Fibroblast of lung (primary cell): ENCODE results near the gene KCNJ10. TPM values are rescaled to one million over a fixed set of nuclear protein-coding genes. Genes with fewer than 3 reads are reported as not detected.

Experiments used
- DNase-seq, 2 donors: peaks; one replicate each; pipeline versions ENCODE4 v3.0.0 to v3.0.0-alpha.2; 2010; ENCODE audit warnings: low read depth in 2 of 2
- H2AFZ ChIP-seq: 2 replicates; pipeline ENCODE4 v1.5.1; 2012; ENCODE audit warnings: low read length, control low read depth, inconsistent platforms
- H3K27ac ChIP-seq: 2 replicates; pipeline ENCODE4 v1.5.1; 2011; ENCODE audit warnings: low read length, control low read depth; ENCODE audit not compliant: insufficient read depth
- H3K27me3 ChIP-seq: 2 replicates; pipeline ENCODE4 v1.5.1; 2011; ENCODE audit warnings: mild to moderate bottlenecking, low read length; ENCODE audit not compliant: control insufficient read depth, insufficient read depth
- H3K36me3 ChIP-seq: 2 replicates; pipeline ENCODE4 v1.5.1; 2011; ENCODE audit warnings: low read length; ENCODE audit not compliant: control insufficient read depth, insufficient read depth
- H3K4me1 ChIP-seq: 2 replicates; pipeline ENCODE4 v1.5.1; 2011; ENCODE audit warnings: low read length; ENCODE audit not compliant: control insufficient read depth, insufficient read depth; ENCODE audit errors: extremely low read depth
- H3K4me2 ChIP-seq: 2 replicates; pipeline ENCODE4 v1.5.1; 2011; ENCODE audit warnings: low read length, control low read depth; ENCODE audit not compliant: insufficient read depth; ENCODE audit errors: extremely low read depth
- H3K4me3 ChIP-seq, 4 experiments: fragments of 200-600 bp in 1 of 4; sonication (generic) in 1 of 4; replicated peaks in 1 of 4; 2 replicates each; pipeline ENCODE4 v1.5.1; 2011 to 2016; ENCODE audit warnings: low read length in 4 of 4, low read depth in 3 of 4, mild to moderate bottlenecking in 3 of 4, control low read depth in 2 of 4, inconsistent platforms in 1 of 4, mixed read lengths in 1 of 4; ENCODE audit not compliant: insufficient read depth in 1 of 4; ENCODE audit errors: control extremely low read depth in 1 of 4
- H3K79me2 ChIP-seq: 2 replicates; pipeline ENCODE4 v1.5.1; 2012; ENCODE audit warnings: mild to moderate bottlenecking, low read length, inconsistent platforms; ENCODE audit not compliant: control insufficient read depth, insufficient read depth
- H3K9ac ChIP-seq: 2 replicates; pipeline ENCODE4 v1.5.1; 2011; ENCODE audit warnings: mild to moderate bottlenecking, low read length, control low read depth; ENCODE audit not compliant: insufficient read depth
- H3K9me3 ChIP-seq: 2 replicates; pipeline ENCODE4 v1.5.1; 2012; ENCODE audit warnings: low read depth, low read length; ENCODE audit not compliant: control insufficient read depth, insufficient read depth
- H4K20me1 ChIP-seq: 2 replicates; pipeline ENCODE4 v1.5.1; 2011; ENCODE audit warnings: low read length; ENCODE audit not compliant: control insufficient read depth, insufficient read depth; ENCODE audit errors: extremely low read depth
- CTCF ChIP-seq, 2 donors: IDR thresholded peaks in 1 of 2; conservative IDR thresholded peaks in 1 of 2; 1 replicate in 1 of 2; 2 replicates in 1 of 2; pipeline ENCODE4 v1.5.1; 2011 to 2012; ENCODE audit warnings: low read length in 2 of 2, control low read depth in 1 of 2, inconsistent platforms in 1 of 2, low read depth in 1 of 2, mild to moderate bottlenecking in 1 of 2
- EZH2 ChIP-seq: IDR thresholded peaks from 2 replicates; pipeline ENCODE4 v1.5.1; 2012; ENCODE audit warnings: low read length, control low read depth, mild to moderate bottlenecking; ENCODE audit errors: missing control alignments
- polyA plus RNA-seq, 2 donors: library from polyadenylated mRNA; depleted of rRNA in 1 of 2; stranded (reverse) in 1 of 2; unstranded in 1 of 2; fragments of >200 nt; gene quantifications; 2 replicates each; pipeline ENCODE4 v1.2.1, GENCODE V29; 2011 to 2012; ENCODE audit warnings: missing spikeins in 1 of 2
- total RNA-seq: library from RNA; depleted of rRNA; stranded (reverse); fragments of >200 nt; gene quantifications from 2 replicates; pipeline ENCODE4 v1.2.1, GENCODE V29; 2014

Gene KCNJ10
- total and polyA plus RNA-seq, 2 donors (not counting 1 experiment from before 2014, with no cell fraction given) = not detected

GRCh38 chr1:159951016-159951415 is 118.9 kb downstream of the KCNJ10 start:
- DNase-seq = no peak
- Histone ChIP-seq H3K4me2 (no peak overlapping the region), H4K20me1 (no peaks in the 10 kb centered on the region)

DNA sequence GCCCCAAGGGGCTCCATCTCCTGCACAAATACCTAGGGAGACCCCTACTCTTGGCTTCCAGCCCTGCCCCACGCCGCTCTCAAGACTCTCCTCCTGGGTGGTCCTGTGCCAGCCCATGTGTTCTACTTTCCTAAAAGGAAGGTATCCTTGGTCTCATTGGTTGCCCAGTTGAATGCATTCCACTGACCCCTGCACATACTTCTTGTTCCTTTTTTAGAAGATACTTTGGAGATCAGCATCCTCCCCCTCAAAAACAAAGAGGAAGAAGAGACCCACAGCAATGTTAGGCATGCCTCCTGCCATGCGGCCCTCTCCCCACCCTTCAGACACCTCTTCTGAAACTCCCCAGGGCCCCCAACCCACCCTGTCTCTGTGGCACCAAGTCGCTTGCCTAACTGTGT is 120.0 kb downstream of the KCNJ10 start:
- TF ChIP-seq CTCF (conservative IDR thresholded peaks at IDR 0.05 in 1 of 2, IDR thresholded peaks at IDR 0.05 in 1 of 2; ENCODE audit: low read depth in 1 of 2, low read length in 2 of 2) (no peak), EZH2 (no peak)
- no peak overlapping the region for H2AFZ ChIP-seq
- H4K20me1 ChIP-seq = no peaks in the 10 kb centered on the region
- no peak overlapping the region for H3K4me3 ChIP-seq
- no peaks in the 10 kb centered on the region for H3K4me1 ChIP-seq
- H3K36me3 ChIP-seq = no peaks in the 10 kb centered on the region
- H3K79me2 ChIP-seq = no peaks in the 10 kb centered on the region
- H3K27ac ChIP-seq = no peak overlapping the region
- H3K27me3 ChIP-seq = peaks cover 16% of the 10 kb centered on the region
- H3K9me3 ChIP-seq = no peaks in the 10 kb centered on the region
- DNase-seq = no peak
- no peak overlapping the region for H3K9ac ChIP-seq
- H3K4me2 ChIP-seq = no peak overlapping the region

More at GRCh38 chr1:159951016-159951415, 118.9 kb downstream of the KCNJ10 start:
- Histone ChIP-seq H3K27me3 (peaks cover 10% of the 10 kb centered on the region), H2AFZ (no peak overlapping the region), H3K36me3 (no peaks in the 10 kb centered on the region), H3K9me3 (no peaks in the 10 kb centered on the region), H3K79me2 (no peaks in the 10 kb centered on the region), H3K4me3 (no peak overlapping the region), H3K9ac (no peak overlapping the region), H3K4me1 (no peaks in the 10 kb centered on the region), H3K27ac (no peak overlapping the region)
- TF ChIP-seq CTCF (conservative IDR thresholded peaks at IDR 0.05 in 1 of 2, IDR thresholded peaks at IDR 0.05 in 1 of 2; ENCODE audit: low read depth in 1 of 2, low read length in 2 of 2) = no peak
- TF ChIP-seq EZH2 = no peak

GRCh38 chr1:159949123-159949522 is 120.8 kb downstream of the KCNJ10 start:
- Histone ChIP-seq H3K27me3 (peaks cover 23% of the 10 kb centered on the region), H3K4me2 (no peak overlapping the region), H3K79me2 (no peaks in the 10 kb centered on the region), H3K36me3 (no peaks in the 10 kb centered on the region), H3K9ac (no peak overlapping the region), H4K20me1 (no peaks in the 10 kb centered on the region), H3K27ac (no peak overlapping the region), H2AFZ (no peak overlapping the region), H3K9me3 (no peaks in the 10 kb centered on the region), H3K4me3 (no peak overlapping the region), H3K4me1 (no peaks in the 10 kb centered on the region)
- DNase-seq = no peak
- no peak for TF ChIP-seq CTCF (conservative IDR thresholded peaks at IDR 0.05 in 1 of 2, IDR thresholded peaks at IDR 0.05 in 1 of 2; ENCODE audit: low read depth in 1 of 2, low read length in 2 of 2)
- no peak for TF ChIP-seq EZH2

Other genes with a start within 250 kb of the KCNJ10 start
- gene SLAMF8, start 243.3 kb downstream of the KCNJ10 start, total RNA-seq = under 0.01 TPM in 1 of 2 replicates, not detected in the other
- gene SLAMF8, start 243.3 kb downstream of the KCNJ10 start, polyA plus RNA-seq = 0.02 TPM in 1 of 2 replicates, not detected in the other
- under 0.01 TPM in 2 replicates for gene VSIG8, start 207.5 kb downstream of the KCNJ10 start, total RNA-seq
- not detected in 2 replicates for gene VSIG8, start 207.5 kb downstream of the KCNJ10 start, polyA plus RNA-seq
- gene CFAP45, start 170.0 kb downstream of the KCNJ10 start, total RNA-seq = 0.51 and 1.5 TPM in 2 replicates
- gene CFAP45, start 170.0 kb downstream of the KCNJ10 start, polyA plus RNA-seq = 1.1 and 1.2 TPM in 2 replicates
- 220 and 300 TPM in 2 replicates for gene TAGLN2, start 144.7 kb downstream of the KCNJ10 start, total RNA-seq
- 718 and 768 TPM in 2 replicates for gene TAGLN2, start 144.7 kb downstream of the KCNJ10 start, polyA plus RNA-seq
- under 0.01 TPM in 2 replicates for gene IGSF9, start 124.5 kb downstream of the KCNJ10 start, total RNA-seq
- gene IGSF9, start 124.5 kb downstream of the KCNJ10 start, polyA plus RNA-seq = not detected in 2 replicates
- not detected in 2 replicates for gene SLAMF9, start 115.9 kb downstream of the KCNJ10 start, total RNA-seq
- gene SLAMF9, start 115.9 kb downstream of the KCNJ10 start, polyA plus RNA-seq = not detected in 2 replicates
- 4.1 and 4.5 TPM in 2 replicates for gene PIGM, start 38.2 kb downstream of the KCNJ10 start, total RNA-seq
- gene PIGM, start 38.2 kb downstream of the KCNJ10 start, polyA plus RNA-seq = 6.4 and 6.7 TPM in 2 replicates
- under 0.01 TPM in 2 replicates for gene KCNJ9, start 11.4 kb upstream of the KCNJ10 start, total RNA-seq
- not detected in 2 replicates for gene KCNJ9, start 11.4 kb upstream of the KCNJ10 start, polyA plus RNA-seq
- 24.4 and 27.7 TPM in 2 replicates for gene IGSF8, start 28.5 kb upstream of the KCNJ10 start, total RNA-seq
- 6.2 and 6.5 TPM in 2 replicates for gene IGSF8, start 28.5 kb upstream of the KCNJ10 start, polyA plus RNA-seq
- 1.8 and 32.9 TPM in 2 replicates for gene ATP1A2, start 45.6 kb upstream of the KCNJ10 start, total RNA-seq
- gene ATP1A2, start 45.6 kb upstream of the KCNJ10 start, polyA plus RNA-seq = 0.01 and 0.44 TPM in 2 replicates
- gene ATP1A4, start 81.4 kb upstream of the KCNJ10 start, total RNA-seq = 0.26 TPM in 1 of 2 replicates, not detected in the other
- not detected in 2 replicates for gene ATP1A4, start 81.4 kb upstream of the KCNJ10 start, polyA plus RNA-seq
- 0.17 and 0.26 TPM in 2 replicates for gene CASQ1, start 120.4 kb upstream of the KCNJ10 start, total RNA-seq
- 0.15 TPM in 1 of 2 replicates, not detected in the other for gene CASQ1, start 120.4 kb upstream of the KCNJ10 start, polyA plus RNA-seq
- gene PEA15, start 135.2 kb upstream of the KCNJ10 start, total RNA-seq = 84.7 and 108 TPM in 2 replicates
- gene PEA15, start 135.2 kb upstream of the KCNJ10 start, polyA plus RNA-seq = 816 and 871 TPM in 2 replicates
- gene DCAF8, start 192.4 kb upstream of the KCNJ10 start, total RNA-seq = 66.3 and 89.8 TPM in 2 replicates
- 72.6 and 75.4 TPM in 2 replicates for gene DCAF8, start 192.4 kb upstream of the KCNJ10 start, polyA plus RNA-seq
- 43.7 and 72.8 TPM in 2 replicates for gene PEX19, start 215.0 kb upstream of the KCNJ10 start, total RNA-seq
- gene PEX19, start 215.0 kb upstream of the KCNJ10 start, polyA plus RNA-seq = 77.4 and 78.4 TPM in 2 replicates